AML-193 (cell line): ENCODE measurements around the gene PREPL.
"Not testable (repeated sequence)": the region's sequence is repeated elsewhere in the genome, so short reads cannot be mapped to it uniquely, and the experiment has no call there.

Source experiments
- DNase-seq, 2 experiments: peaks; one replicate each; lab custom pipeline; 2025; lab: John Stamatoyannopoulos, UW

The PREPL gene

DNA sequence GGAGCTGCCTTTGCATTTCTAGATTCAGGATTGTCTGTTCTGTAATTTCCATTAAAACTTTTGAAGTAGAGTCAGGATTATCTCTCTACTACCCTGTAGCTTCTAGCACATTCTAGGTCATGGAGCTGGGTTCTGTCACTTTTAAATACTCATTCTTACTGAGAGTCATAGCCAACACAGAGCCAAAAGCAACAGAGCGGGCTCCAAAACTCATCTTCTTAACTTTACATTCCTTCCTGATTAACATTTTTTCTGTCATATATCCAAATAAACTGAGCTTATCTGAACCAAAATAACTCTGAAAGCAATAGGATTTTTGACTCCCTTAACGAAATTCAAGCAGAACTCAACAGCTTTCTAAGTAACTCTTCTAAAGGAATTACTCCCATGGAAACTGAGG, 12.9 kb downstream of the PREPL start:
- no peak for DNase-seq

DNA sequence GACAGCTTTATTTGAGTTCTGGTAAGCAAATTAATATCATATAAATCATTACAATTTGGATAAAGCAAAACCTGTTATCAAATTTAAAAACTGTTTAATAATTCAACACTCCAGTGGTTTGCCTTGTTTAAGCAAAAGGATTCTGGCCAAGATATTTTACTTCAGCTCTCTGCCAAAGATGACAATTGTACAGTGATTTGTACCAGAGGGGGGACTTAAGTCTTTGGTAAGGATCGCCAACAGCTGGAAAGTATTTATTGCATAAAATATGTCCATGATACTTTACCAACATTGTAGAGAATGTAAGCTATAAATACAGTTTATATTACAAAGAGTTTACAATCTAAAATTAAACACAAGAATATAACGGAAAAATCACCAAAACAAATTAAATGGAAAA, 13.8 kb downstream of the PREPL start:
- DNase-seq, result no peak

DNA sequence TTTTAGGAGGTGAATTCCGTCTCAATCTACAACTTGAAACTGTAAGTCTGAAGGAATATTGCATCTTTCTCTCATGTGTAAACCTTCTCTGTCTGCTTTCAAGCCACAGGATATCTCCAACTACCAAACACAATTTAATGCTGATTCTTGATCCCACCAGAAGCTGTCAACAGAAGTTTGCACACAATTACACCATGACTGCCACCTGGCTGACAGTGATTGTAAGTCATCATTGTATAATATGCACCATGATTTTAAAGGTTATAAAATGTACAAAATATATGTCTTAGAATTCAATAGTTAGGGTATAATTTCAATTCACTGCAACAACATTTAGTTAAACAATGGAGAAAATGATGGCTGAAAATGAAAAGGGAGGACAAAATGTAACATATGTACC, 18.4 kb downstream of the PREPL start:
- DNase-seq, result no peak

DNA sequence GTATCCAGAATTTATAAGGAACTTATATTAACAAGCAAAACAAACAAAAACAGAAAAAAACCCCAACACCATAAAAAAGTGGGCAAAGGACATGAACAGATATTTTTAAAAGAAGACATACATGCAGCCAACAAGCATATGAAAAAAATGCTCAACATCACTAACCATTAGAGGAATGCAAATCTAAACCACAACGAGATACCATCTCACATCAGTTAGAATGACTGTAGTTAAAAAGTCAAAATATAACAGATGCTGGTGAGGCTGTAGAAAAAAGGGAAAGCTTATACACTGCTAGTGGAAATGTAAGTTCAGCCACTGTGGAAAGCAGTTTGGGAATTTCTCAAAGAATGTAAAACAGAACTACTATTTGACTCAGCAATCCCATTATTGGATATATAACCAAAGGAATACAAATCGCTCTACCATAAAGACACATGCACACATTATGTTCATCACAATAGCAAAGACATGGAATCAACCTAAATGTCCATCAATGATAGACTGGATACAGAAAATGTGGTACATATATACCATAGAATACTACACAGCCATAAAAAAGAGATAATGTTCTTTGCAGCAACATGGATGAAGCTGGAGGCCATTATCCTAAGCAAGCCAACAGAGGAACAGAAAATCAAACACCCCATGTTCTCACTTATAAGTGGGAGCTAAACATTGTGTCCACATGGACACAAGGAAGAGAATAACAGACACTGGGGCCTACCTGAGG, 25.3 kb downstream of the PREPL start:
- no peak for DNase-seq

DNA sequence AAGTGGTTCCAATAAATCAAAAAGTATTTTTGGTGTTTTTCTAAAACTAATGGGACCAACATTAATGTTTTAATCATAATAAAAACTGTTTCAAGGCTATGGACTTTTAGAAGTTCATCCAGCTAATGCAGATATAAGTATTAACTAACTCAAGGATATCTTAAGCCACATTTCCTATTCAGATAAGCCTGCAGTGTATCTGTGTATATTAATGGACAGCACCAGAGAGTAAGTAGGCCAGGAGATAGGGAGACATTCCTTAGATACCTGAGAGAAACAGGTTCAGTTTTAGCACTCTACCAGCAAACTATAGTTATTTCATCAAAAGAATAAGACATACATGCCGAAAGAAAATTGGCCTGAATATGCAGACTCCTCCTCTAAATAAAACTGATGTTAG, 27.3 kb downstream of the PREPL start:
- DNase-seq, result no peak

DNA sequence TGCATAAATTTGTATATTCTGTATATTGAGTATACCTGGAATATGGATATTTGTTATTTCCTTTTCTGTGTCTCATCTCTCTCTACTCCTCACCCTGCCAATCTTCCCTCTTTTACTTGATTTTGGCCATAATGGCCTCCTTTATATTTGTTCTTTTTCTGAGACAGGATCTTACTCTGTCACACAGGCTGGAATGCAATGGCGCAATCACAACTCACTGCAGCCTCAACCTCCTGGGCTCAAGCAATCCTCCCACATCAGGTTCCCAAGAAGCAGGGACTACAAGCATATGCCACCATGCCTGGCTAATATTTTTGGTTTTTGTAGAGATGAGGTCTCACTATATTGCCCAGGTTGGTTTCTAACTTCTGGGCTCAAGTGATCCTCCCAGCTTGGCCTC, 30.5 kb downstream of the PREPL start:
- DNase-seq, result no peak

DNA sequence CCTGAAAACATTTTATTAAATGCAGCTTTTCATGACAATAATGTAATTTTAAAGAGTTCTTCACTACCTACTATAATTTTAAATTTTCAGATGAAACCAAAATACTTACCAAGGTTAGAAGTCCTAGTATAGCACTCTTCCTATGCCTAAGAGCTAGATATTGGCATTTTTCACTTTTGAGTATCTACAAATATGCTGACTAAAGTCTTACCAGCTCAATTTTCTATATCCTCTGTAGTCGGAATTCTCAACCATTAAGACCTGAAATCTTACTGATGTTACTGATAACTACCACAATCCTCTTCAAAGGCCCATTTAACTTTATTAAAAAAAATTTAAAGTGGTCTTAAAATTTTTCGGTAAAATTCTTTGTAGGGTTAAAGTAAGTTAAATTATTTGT, 32.0 kb downstream of the PREPL start:
- no peak for DNase-seq

DNA sequence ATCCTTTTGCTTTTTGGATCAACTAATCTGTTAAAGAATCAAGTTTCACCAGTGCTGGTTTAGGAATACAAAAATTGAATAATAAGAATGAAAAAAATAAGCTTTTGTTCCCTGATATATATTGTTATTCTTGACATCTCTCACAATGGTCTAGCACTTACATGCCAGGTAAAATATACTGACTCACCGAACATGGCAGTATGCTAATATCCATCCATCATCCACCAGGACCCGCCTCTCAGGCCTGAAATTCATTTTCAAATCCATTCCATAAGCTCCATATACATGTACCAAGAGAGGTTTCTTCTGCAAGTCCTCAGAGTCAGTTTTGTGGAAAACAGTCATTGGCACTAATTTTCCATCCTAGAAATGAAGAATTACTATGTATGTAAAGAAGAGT, 32.5 kb downstream of the PREPL start:
- no peak for DNase-seq

DNA sequence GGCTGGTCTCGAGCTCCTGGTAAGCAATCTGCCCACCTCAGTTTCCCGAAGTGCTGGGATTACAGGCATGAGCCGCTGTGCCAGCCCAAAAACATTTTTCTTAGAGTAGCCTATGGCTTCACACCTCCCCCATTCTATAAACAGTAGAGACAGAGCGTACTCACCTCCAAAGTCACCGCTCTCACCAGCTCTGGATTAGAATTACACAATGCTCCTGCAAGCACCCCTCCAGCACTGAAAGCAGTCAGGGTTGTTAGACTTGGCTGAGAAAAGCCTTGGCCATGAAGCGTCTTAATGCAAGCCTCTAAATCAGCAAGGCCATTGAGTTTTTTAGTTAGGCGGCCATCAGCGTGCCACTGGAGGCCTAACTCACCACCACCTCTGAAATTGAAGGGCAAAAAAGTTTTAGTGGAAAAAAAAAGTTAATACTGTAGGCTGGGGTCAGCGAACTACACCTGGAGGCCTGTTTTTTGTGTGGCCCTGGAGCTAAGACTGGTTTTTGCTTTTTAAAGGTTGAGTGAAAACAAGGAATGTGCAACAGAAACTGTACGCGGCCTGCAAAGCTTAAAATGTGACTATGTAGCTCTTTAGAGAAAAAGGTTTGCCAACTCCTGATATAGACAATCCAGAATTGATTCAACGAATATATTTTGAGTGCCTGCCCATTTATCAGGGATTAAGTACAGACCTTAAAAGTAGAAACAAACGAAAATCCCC, 34.6 kb downstream of the PREPL start:
- DNase-seq, result no peak

DNA sequence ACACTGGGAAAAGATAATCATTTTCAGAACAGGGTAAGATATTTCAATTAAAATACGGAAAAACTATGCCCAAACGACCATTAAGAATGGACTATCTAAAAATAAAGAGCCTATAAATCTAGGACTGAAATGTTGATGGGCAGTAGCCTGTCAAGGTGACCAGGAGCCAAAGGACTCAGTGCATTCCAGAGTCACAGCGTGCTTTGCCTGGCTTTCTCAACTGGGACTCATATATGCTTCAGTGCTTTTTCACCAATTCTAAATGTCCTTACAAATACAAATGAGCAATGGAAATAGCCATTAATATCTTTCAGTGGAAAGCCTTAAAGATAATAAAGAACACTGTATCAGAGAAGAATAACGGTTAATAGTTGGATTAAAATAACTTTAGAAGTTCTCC, 35.4 kb downstream of the PREPL start:
- no peak for DNase-seq

DNA sequence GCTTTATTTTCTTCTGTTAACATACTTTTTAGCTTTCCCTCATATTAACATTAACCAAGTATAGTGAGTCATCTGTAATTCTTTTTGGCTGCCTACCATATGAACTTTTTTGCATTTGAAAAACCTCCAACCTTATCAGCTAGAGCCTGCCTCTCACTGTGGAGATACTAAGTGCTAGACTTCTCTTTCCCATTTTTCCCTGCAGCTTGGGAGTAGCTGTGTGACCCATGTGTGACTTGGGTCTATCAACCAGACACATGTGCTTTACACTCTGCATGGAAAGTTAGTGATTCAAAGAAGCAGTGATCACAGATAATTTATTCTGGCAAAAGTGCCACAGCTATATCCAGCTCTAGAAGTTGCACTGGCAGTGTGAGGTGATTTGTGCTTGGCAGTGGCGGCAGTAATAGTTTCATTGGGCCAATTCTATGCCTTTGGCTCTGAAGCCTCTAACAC, 36.3 kb downstream of the PREPL start:
- no peak for DNase-seq

DNA sequence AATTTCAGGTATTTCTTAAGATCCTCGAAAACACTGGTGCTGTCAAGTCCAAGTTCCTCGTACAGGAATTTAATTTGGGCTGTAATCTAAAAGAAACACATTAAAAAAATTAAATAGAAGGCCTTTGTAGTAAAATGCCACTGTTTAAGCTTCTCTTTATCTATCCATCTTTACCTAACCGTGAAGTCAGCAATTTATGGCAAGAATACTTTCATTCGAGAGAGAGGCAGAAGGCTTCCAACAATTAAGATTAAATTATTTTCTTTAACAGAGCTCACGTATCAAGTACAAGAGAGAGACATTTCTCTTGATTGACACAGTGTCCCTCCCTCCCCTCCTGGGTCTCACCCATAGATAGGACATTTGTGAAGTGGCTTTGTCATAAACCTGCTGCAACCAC, 39.9 kb downstream of the PREPL start:
- DNase-seq, result no peak

DNA sequence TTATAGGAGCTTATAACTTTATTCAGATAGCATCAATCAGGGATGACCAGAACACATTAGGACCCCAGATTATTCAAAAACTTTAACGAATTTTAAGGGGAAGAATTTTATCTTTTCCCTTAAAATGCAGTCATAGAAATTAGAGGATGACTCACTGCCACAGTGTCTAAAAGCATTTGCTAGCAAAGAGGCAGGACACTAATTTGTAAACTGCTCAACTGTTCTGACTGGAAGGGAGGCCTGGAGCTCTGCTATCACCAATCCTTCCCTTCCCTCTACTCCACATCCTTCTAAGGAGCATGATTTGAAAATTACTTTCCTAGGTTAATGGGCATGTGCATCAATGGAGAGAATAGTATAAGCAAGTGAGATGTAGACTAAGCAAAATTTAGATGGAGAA, 40.5 kb downstream of the PREPL start:
- DNase-seq, result no peak

DNA sequence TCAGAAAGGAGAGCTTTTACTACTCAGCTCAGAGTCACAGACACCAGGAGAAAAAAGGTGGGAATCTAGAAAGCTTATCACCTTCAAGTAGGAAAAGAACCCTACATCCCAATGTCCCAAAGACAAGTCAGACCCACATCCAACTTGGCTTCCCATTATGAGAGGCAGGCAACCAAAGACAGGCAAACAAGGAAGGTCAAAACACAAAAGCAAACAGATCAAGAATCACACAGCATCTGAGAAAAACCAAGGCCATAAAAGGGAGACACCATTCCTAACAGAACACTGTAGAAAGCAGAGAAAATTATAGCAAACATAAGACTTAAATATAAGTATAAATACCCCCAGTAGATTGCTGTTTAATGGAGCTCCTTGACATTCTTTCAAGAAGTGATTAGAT, 45.3 kb downstream of the PREPL start:
- DNase-seq, result no peak

DNA sequence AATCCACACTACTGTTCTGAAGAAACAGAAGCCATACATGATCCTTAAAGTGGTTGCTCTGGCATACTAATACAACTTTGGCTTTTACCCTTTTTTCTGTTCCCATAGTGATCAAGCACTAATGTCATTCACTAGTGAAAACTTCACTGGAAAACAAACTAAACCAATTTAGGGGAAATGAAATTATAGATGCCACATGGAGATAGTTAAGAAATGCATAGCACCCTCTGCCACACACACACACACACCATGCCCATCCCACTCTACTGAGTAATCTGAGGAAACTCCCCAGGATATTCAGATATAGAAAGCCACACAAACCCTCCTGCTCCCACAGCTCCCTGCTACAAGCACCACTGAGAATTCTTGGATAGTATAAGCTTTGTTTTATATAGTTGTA, 46.9 kb downstream of the PREPL start:
- DNase-seq, result no peak

DNA sequence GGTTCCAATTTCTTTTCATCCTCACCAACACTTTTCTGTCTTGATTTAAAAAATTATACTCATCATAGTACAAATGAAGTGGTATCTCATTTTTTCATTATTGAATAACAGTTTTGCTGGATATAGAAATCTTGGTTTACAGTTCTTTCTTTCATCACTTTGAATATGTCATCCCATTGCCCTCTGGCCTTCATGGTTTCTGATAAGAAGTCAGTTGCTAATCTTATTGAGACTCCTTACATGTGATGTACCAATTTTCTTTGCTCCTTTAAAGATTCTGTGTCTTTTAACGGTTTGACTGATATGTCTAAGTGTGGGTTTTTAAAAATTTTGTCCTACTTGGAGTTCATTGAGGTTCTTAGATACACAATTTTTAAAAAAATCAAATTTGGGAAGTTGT, 51.0 kb downstream of the PREPL start:
- DNase-seq, result no peak

DNA sequence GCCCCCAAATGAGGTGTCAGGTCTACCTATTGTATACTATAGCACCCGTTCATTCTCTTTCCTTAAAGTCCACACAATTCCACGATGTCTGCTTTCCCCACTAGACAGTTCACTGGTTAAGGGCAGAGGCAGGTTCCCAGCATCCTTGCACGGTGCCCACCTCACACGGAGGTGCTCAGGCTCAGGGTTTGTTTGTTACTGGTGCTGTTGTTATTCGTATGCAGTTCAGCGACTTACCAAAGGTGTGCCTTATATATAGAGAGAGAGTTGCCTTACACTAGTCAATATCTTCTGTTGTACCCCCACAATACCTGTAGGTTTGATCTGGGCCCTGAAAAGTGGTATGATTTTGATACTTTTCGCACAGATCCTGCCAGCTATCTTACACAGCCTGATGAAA, 55.4 kb downstream of the PREPL start:
- no peak for DNase-seq

DNA sequence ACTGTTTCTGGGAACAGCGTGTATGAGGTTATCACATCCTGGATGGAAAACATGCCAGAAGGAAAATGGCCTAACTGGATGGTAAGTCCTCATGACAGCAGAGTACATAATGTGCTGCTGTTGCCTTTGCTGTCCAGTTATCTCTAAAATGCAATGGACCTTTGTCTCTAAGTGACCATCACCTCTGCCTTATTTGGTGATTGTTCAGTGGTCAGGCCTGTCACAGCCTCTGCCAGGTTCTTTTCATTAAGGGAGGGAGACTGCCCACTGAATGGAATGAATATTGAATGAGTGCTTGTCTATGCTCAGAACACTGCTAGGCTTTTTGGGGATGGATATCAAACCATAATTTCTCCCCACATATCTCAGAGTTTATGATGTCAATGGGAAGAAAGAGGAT, 57.0 kb downstream of the PREPL start:
- no peak for DNase-seq

DNA sequence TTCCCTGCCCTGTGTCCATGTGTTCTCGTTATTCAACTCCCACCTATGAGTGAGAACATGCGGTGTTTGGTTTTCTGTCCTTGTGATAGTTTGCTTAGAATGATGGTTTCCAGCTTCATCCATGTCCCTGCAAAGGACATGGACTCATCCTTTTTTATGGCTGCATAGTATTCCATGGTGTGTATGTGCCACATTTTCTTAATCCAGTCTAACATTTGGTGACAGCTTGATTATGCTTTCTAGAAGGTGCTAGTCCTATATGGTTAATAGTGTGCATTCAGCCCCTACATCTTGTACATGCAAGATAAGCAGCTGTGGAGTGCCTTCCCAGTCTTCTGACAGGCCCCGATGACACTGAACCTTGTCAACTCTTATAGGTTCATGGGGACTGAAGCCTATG, 57.5 kb downstream of the PREPL start:
- not testable (repeated sequence) for DNase-seq

DNA sequence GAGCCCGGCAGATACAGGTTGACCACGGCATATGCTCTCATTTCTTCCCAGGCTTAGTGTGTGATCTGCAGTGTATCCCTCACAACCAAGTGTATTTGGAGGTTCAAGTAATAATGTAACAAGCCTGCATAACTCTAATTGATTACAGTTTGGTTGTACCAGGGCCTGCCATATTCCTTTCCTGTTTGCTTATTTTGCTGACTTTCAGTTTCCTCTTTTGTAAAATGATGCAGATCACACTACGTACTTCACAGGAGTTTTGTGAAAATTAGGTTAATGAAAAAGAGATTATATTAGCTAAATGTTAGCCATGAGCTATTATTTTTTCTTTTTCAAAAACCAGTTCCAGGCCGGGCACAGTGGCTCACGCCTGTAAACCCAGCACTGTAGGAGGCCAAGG, 60.2 kb downstream of the PREPL start:
- DNase-seq, result no peak

DNA sequence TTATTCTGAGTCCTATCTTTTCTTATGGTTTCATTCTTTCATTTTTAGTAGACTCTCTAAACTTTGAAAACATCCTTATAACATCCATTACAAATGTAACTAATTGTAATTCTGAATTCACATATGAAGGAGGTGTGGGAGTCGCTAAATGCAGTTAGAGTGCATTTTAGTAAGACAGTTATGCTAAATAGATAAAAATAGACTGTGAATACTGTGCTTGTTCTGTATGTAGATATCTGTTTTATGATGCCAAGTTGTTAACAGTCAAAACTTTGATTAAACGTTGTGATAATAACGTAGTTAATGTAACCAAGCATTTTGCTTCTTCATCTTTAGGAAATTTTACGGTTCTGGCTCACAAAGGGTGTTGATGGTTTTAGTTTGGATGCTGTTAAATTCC, 61.7 kb downstream of the PREPL start:
- DNase-seq, result no peak

DNA sequence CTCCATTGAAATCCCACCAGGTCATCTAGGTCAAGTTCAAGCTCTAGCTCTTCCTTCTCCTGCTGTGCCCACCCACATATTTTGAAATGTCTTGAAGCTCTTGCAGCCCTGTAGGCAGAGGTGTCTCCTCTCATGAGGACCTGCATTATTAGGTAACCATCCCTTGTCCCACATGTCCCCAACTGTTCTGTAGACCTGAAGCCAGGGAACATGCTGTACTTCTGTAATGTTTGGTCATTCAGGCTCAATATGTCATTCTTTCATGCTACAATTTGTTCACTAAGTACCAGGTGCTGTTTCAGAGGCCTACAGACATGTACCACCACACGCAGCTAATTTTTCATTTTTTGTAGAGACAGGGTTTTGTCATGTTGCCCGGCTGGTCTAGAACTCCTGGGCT, 63.9 kb downstream of the PREPL start:
- no peak for DNase-seq

DNA sequence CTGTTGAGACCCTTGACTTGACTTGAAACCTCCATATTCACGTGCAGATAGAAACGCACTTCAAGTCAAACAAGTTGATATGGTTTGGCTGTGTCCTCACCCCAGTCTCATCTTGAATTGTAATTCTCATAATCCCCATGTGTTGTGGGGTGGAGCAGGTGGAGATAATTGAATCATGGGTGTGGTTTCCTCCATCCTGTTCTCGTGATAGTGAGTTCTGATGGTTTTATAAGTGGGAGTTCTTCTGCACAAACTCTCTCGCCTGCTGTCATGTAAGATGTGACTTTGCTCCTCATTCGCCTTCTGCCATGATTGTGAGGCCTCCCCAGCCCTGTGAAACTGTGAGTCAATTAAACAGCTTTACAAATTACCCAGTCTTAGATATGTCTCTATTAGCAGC, 64.6 kb downstream of the PREPL start:
- no peak for DNase-seq
